Measurements from ENCODE around the gene TTC39A. TPM values are rescaled to one million over a fixed set of nuclear protein-coding genes. Genes with fewer than 3 reads are reported as not detected.

The TTC39A gene
- total and polyA plus RNA-seq, 2 of the 13 experiments (the other 11 are each of a cell fraction or from before 2014, with no cell fraction given) = 0.33 to 1.5 TPM

DNA sequence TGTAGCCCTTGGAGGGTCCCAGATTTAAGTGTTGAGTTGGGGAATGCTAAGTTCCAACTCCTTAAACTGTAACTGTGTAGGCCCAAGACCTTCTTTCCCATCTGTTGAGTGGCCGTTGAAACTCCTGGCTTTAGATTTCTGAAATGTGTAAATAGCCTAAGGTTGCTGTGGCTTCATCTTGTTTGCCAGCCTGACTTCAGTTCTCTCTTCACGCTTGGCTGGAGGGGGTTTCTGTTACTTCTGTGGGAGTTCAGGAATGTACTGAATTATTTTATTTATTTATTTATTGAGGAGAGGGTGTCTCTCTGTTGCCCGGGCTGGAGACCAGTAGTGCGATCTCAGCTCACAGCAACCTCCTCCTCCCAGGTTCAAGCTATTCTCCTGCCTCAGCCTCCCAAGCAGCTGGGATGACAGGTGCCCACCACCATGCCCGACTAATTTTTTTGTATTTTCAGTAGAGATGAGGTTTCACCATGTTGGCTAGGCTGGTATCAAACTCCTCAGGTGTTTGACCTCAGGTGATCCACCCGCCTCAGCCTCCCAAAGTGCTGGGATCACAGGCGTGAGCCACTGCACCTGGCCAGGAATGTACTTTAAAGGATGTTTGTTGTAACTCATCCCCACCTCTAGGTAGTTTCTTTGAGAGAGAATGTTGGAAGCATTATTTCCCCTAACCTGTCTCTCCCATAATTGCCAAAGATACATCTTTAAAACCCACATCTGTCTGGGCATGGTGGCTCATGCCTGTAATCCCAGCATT lies 5.9 kb downstream of the TTC39A start (continued):
- TF ChIP-seq, protein P1, sequence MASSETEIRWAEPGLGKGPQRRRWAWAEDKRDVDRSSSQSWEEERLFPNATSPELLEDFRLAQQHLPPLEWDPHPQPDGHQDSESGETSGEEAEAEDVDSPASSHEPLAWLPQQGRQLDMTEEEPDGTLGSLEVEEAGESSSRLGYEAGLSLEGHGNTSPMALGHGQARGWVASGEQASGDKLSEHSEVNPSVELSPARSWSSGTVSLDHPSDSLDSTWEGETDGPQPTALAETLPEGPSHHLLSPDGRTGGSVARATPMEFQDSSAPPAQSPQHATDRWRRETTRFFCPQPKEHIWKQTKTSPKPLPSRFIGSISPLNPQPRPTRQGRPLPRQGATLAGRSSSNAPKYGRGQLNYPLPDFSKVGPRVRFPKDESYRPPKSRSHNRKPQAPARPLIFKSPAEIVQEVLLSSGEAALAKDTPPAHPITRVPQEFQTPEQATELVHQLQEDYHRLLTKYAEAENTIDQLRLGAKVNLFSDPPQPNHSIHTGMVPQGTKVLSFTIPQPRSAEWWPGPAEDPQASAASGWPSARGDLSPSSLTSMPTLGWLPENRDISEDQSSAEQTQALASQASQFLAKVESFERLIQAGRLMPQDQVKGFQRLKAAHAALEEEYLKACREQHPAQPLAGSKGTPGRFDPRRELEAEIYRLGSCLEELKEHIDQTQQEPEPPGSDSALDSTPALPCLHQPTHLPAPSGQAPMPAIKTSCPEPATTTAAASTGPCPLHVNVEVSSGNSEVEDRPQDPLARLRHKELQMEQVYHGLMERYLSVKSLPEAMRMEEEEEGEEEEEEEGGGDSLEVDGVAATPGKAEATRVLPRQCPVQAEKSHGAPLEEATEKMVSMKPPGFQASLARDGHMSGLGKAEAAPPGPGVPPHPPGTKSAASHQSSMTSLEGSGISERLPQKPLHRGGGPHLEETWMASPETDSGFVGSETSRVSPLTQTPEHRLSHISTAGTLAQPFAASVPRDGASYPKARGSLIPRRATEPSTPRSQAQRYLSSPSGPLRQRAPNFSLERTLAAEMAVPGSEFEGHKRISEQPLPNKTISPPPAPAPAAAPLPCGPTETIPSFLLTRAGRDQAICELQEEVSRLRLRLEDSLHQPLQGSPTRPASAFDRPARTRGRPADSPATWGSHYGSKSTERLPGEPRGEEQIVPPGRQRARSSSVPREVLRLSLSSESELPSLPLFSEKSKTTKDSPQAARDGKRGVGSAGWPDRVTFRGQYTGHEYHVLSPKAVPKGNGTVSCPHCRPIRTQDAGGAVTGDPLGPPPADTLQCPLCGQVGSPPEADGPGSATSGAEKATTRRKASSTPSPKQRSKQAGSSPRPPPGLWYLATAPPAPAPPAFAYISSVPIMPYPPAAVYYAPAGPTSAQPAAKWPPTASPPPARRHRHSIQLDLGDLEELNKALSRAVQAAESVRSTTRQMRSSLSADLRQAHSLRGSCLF (CRISPR knock-in tag; IDR thresholded peaks at IDR 0.05; ENCODE audit: borderline replicate concordance) = no peak
- TF ChIP-seq, protein P2, sequence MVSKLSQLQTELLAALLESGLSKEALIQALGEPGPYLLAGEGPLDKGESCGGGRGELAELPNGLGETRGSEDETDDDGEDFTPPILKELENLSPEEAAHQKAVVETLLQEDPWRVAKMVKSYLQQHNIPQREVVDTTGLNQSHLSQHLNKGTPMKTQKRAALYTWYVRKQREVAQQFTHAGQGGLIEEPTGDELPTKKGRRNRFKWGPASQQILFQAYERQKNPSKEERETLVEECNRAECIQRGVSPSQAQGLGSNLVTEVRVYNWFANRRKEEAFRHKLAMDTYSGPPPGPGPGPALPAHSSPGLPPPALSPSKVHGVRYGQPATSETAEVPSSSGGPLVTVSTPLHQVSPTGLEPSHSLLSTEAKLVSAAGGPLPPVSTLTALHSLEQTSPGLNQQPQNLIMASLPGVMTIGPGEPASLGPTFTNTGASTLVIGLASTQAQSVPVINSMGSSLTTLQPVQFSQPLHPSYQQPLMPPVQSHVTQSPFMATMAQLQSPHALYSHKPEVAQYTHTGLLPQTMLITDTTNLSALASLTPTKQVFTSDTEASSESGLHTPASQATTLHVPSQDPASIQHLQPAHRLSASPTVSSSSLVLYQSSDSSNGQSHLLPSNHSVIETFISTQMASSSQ (IDR thresholded peaks at IDR 0.05; ENCODE audit: low read depth) = no peak
- TF ChIP-seq, protein P2 (CRISPR knock-in tag; IDR thresholded peaks at IDR 0.05; ENCODE audit: borderline replicate concordance) = no peak
